Mesenteric fat pad (tissue), 1 donor: ENCODE results near the gene CATSPERD. TPM values are rescaled to one million over a fixed set of nuclear protein-coding genes. Genes with fewer than 3 reads are reported as not detected.

Experiments
- DNase-seq: peaks from one replicate; pipeline ENCODE4 v3.0.0-alpha.2; 2020; ENCODE audit warnings: low spot score
- total RNA-seq: library from RNA; stranded (reverse); fragmentation: NEBNext Ultra II Directional; extraction: Animal tissue kit (Norgen Biotek cat#: 25700); gene quantifications from one replicate; pipeline ENCODE4 v1.2.1, GENCODE V29; 2021
- donor health status: DM: yes; HTN: yes; CAD: no.

CATSPERD gene
- total RNA-seq, 1 donor from 2014 or later, result not detected

DNA sequence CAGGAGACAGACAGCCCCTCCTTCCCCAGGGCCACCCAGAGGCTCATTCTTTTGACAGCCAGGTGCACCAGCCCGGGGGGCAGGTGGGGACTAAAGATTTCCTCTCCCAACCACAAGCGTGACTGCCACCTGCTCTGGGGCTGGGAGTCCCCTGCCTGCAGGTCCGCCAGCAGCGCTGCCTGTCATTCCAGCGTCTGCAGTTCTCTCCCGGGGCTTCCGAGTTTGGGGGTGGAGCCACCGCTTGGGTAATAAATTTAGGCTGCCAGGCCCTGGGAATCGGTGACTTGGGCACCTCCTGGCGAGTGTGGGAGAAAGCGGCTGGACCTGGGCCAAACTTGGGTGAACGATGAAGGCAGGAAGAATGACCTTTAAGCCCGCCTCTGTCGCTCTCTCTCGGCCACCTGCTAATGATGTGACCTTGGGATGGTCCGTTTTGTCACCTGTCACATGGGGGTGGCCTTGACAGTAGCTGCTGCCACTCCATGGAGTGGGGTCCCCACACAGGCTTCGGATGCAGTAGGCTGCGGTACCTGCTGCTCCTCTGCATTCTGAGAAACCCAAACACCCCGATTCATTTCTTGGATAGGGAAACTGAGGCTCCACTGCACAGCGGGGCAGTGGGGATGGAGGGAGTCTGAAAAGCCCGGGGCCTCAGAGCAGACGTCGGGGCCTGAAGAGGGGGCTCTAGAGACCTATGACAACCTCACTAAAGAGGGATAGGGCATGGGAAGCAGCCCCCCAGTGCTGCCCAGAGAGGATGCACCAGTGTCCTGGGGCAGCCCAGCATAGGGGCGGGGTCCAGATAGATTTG is 106.3 kb downstream of the CATSPERD start:
- no peak for DNase-seq

DNA sequence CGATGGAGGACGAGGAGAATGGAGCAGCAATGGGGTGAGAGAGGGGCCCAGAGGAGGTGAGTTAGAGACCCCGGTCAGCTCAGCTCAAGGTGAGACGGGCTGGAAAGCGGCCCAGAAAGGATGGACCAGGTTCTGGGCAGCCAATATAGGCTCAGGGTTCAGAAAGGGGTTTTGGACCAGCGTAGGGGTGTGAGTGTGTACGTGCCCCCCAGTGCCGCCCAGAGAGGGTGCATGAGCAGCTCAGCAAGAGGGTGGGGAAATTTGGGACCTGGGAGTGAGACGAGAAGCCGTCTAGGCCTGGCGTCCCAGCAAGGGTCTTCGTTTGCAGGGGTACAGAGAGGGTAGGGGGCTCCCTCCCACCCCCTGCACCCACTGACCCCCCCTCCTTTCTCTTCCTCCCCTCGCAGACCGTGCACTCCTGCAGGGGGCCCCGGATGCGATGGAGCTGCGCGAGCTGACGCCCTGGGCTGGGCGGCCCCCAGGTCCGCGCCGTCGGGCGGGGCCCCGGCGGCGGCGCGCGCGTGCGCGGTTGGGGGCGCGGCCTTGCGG is 107.0 kb downstream of the CATSPERD start:
- no peak for DNase-seq

DNA sequence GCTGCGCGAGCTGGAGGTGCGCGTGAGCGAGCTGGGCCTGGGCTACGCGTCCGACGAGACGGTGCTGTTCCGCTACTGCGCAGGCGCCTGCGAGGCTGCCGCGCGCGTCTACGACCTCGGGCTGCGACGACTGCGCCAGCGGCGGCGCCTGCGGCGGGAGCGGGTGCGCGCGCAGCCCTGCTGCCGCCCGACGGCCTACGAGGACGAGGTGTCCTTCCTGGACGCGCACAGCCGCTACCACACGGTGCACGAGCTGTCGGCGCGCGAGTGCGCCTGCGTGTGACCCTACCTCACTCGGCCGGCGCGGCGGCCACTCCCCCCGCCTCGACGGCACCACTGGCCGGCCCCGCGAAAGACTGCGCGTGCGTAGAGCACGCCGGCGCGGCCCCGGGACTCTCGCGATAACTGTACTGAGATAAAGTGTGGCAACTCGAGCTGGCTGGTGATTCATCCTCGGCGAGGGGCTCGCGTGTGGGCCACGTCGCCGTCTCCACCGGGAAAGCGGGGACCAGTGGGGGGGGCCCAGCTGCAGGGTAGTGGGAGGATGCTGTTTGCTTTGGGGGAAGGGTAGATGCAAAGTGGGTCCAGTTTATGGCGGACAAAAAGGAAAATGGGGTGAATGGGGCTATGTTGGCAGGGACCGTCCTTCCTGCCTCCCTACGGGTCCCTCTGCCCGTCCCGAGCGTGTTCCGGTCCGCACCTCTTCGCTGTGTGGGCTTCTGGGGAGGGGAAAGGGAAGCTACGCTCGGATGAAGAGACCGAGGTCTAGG is 107.6 kb downstream of the CATSPERD start:
- DNase-seq, result peak; percentile 95

Other genes with a start within 250 kb of the CATSPERD start
- 0.48 TPM for gene TINCR, start 152.7 kb upstream of the CATSPERD start, total RNA-seq
- 64.6 TPM for gene SAFB2, start 97.9 kb upstream of the CATSPERD start, total RNA-seq
- gene SAFB, start 97.6 kb upstream of the CATSPERD start, total RNA-seq, result 69.9 TPM
- 75.4 TPM for gene MICOS13, start 40.1 kb upstream of the CATSPERD start, total RNA-seq
- gene HSD11B1L, start 39.6 kb upstream of the CATSPERD start, total RNA-seq, result 4.0 TPM
- gene RPL36, start 30.3 kb upstream of the CATSPERD start, total RNA-seq, result 564 TPM
- 63.9 TPM for gene LONP1, start 491 bp upstream of the CATSPERD start, total RNA-seq
- gene PRR22, start 64.1 kb downstream of the CATSPERD start, total RNA-seq, result 1.5 TPM
- 31.4 TPM for gene DUS3L, start 70.5 kb downstream of the CATSPERD start, total RNA-seq
- gene NRTN, start 84.4 kb downstream of the CATSPERD start, total RNA-seq, result 0.42 TPM
- gene FUT6, start 119.1 kb downstream of the CATSPERD start, total RNA-seq, result not detected
- gene FUT3, start 130.8 kb downstream of the CATSPERD start, total RNA-seq, result not detected
- gene FUT5, start 149.9 kb downstream of the CATSPERD start, total RNA-seq, result not detected
- gene NDUFA11, start 183.2 kb downstream of the CATSPERD start, total RNA-seq, result 186 TPM
- gene VMAC, start 184.2 kb downstream of the CATSPERD start, total RNA-seq, result 3.0 TPM
- 4.4 TPM for gene CAPS, start 193.6 kb downstream of the CATSPERD start, total RNA-seq